Gastrocnemius medialis (tissue), 4 donors: ENCODE results near the gene TMUB2. TPM values are rescaled to one million over a fixed set of nuclear protein-coding genes. Genes with fewer than 3 reads are reported as not detected.

Experiments
- ATAC-seq, 2 donors: fragments of 150-250 bp; one replicate each; pipeline ENCODE4 v1.9.1; 2016
- DNase-seq, 2 donors: peaks; one replicate each; pipeline ENCODE4 v3.0.0-alpha.2; 2019
- H3K27ac ChIP-seq, 4 donors: fragments of 200-600 bp; sonication (generic); 1 replicate in 1 of 4; 2 replicates in 3 of 4; pipeline ENCODE4 v1.5.1; 2016 to 2018; ENCODE audit warnings: mild to moderate bottlenecking in 2 of 4, moderate library complexity in 1 of 4
- H3K27me3 ChIP-seq, 3 donors: fragments of 200-600 bp; sonication (generic) in 2 of 3; 1 replicate in 1 of 3; 2 replicates in 2 of 3; pipeline versions ENCODE4 v1.5.1 to v1.6.0; 2016 to 2019; ENCODE audit warnings: mild to moderate bottlenecking in 1 of 3, moderate library complexity in 1 of 3
- H3K36me3 ChIP-seq, 2 donors: fragments of 200-600 bp; sonication (generic) in 1 of 2; one replicate each; pipeline ENCODE4 v1.5.1; 2017 to 2018
- H3K4me1 ChIP-seq, 2 donors: fragments of 200-600 bp; sonication (generic) in 1 of 2; one replicate each; pipeline ENCODE4 v1.5.1; 2016 to 2017; ENCODE audit warnings: mild to moderate bottlenecking in 2 of 2
- H3K4me3 ChIP-seq, 4 donors: fragments of 200-600 bp; sonication (generic) in 3 of 4; 1 replicate in 1 of 4; 2 replicates in 3 of 4; pipeline ENCODE4 v1.5.1; 2016 to 2019; ENCODE audit warnings: mild to moderate bottlenecking in 2 of 4
- H3K9me3 ChIP-seq, 3 donors: fragments of 200-600 bp; sonication (generic) in 2 of 3; 1 replicate in 1 of 3; 2 replicates in 2 of 3; pipeline ENCODE4 v1.5.1; 2016 to 2019
- POLR2A ChIP-seq, 2 donors: fragments of 450-650 bp; IDR thresholded peaks; one replicate each; pipeline ENCODE4 v1.6.1; 2017; ENCODE audit warnings: antibody characterized with exemption in 2 of 2, mild to moderate bottlenecking in 2 of 2, moderate library complexity in 2 of 2
- in situ Hi-C, 4 donors: fragments of 200-750 bp; cut with MboI; loops; one replicate each; pipeline versions ENCODE4 v1.15.0 to v1.8.0; 2017; ENCODE audit warnings: low sequenced_read_pairs in 4 of 4
- intact Hi-C: fragments of 100-400 bp; cut with DNase I; formaldehyde crosslinking; loops from one replicate; pipeline ENCODE4 v1.15.1; 2023; ENCODE audit warnings: low total_unique reads
- total RNA-seq, 4 donors: library from RNA; depleted of rRNA; stranded (reverse); fragments of >200 nt; gene quantifications; one replicate each; pipeline versions ENCODE4 v1.1.0 to v1.2.3, GENCODE V29; 2016
- TF ChIP-seq, protein P1 (sequence below), 5 experiments: fragments of 450-650 bp in 3 of 5; fragments of 200-600 bp in 2 of 5; sonication (generic) in 2 of 5; IDR thresholded peaks in 4 of 5; conservative IDR thresholded peaks in 1 of 5; 1 replicate in 4 of 5; 2 replicates in 1 of 5; pipeline ENCODE4 v1.5.1; 2016 to 2019; ENCODE audit warnings: antibody characterized with exemption in 5 of 5, mild to moderate bottlenecking in 3 of 5, moderate library complexity in 3 of 5

Gene TMUB2
- total RNA-seq, 4 donors from 2014 or later: 25.6 to 34.7 (median 27.4) TPM

DNA sequence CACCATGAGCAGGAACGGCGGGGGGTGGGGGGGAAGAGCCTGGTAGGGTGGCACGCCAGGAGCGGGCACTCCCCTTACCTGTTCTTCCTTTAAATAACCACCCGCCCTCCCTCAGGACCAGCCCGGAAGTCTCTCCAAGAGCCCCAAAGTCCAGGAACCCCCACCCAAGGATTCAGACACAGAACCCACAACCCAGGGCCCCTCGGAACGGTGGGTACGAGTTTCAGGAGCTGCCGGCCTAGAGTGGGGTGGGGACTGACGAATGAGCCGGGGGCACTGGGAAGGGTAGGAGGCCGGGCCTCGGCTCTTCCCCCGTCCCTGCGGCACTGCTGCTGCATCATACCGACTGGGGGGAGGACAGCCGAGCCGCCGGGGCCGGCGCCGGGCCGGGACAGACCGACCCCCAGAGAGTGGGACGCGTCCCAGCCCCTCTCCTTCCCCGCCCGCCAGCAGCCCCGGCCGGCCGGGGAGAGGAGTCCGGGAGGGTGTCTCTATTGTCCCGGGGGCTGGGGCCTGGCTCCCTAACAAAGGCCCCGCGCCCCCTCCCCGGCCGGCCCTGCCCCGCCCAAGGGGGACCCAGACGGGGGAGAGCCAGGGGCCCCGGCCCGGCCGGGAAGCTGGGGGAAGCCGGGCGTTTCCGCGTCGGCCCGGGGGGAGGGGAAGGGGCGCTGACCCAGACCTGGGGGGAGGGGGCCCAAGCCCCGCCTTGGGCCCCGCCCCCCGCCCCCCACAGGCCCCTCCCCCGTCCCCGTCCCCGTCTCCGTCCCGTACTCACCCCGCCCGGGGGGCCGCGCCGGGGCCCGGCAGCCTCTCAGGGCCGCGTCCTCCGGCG lies 12.2 kb downstream of the TMUB2 start:
- peak in 1 of 2 donors; percentile 19 for TF ChIP-seq POLR2A (IDR thresholded peaks at IDR 0.05)
- TF ChIP-seq, protein P1, sequence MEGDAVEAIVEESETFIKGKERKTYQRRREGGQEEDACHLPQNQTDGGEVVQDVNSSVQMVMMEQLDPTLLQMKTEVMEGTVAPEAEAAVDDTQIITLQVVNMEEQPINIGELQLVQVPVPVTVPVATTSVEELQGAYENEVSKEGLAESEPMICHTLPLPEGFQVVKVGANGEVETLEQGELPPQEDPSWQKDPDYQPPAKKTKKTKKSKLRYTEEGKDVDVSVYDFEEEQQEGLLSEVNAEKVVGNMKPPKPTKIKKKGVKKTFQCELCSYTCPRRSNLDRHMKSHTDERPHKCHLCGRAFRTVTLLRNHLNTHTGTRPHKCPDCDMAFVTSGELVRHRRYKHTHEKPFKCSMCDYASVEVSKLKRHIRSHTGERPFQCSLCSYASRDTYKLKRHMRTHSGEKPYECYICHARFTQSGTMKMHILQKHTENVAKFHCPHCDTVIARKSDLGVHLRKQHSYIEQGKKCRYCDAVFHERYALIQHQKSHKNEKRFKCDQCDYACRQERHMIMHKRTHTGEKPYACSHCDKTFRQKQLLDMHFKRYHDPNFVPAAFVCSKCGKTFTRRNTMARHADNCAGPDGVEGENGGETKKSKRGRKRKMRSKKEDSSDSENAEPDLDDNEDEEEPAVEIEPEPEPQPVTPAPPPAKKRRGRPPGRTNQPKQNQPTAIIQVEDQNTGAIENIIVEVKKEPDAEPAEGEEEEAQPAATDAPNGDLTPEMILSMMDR (IDR thresholded peaks at IDR 0.05 in 4 of 5, conservative IDR thresholded peaks at IDR 0.05 in 1 of 5): no peak
- ATAC-seq (peak; percentile 46 to 53), DNase-seq (peak; percentile 38 to 46)
- Histone ChIP-seq H3K4me1 (peaks cover 9 to 15% of the 10 kb centered on the region in 2 donors), H3K9me3 (no peaks in the 10 kb centered on the region), H3K27ac (peak overlapping the region; percentile 94 to 98 (median 95)), H3K36me3 (peaks cover 0 to 33% of the 10 kb centered on the region in 2 donors), H3K4me3 (peak overlapping the region; percentile 82 to 96 (median 86)), H3K27me3 (no peaks in the 10 kb centered on the region)
- in situ Hi-C loops (no loop called here), intact Hi-C loops (no loop called here)

DNA sequence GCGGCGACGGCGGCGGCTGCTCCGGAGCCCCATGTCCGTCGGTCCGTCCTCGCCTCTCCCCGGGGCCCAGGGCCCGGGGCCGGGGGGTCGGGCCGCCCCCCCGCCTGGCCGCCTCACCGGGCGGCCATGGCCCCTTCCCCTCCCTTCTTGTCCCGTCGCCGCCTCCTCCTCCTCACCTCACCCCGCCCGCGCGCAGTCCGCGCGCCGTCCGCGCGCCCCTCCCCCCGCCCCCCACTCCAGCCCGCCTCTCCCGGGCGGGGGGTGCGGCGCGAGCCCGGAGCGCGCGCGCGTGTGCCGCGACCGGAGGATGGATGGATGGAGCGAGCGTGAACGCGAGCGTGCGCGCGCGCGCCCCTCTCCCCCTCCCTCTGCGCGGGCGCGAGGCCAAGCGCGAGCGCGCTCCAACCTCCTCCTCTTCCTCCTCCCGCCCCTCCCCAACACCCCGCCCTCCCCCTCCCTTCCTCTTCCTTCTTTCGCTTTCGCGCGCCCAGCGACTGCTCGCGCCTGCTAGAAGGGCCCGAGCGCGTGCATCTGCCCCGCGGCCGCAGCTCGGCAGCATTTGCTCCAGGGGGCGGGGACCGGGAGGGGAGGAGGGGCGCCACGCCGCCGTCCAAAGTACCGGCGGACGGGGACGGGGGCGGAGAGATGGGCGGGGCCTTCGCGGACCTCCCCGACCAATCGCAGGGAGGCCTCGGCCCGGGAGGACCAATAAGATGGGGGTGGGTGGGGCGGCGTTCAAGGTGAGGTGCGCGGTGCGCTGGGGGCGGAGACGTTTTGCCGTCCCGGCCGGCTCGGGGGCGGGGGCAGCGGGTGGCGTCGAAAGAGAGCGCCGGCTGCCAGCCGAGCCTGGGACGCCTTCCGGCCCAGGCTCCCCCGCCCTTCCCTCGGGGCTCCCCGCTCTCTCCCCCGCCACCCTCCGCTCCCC lies 13.0 kb downstream of the TMUB2 start, which contains the start of gene ATXN7L3:
TSS of gene ATXN7L3 (minus strand) at position 332 of the 925 bp plus-strand sequence. CDS start 1,814 bp downstream, outside the sequence.
- in situ Hi-C loops: loop anchor here (5.0 to 25.0 kb wide), 4 partner anchors 127 to 312 kb away; partner anchors contain the start of gene GPATCH8 (in 3 of the 4)
- Histone ChIP-seq H3K27ac (peak within 1 kb of the TSS; percentile 94 to 98 (median 95)), H3K4me3 (peak within 1 kb of the TSS; percentile 82 to 96 (median 86)), H3K9me3 (no peaks in the 10 kb centered on the region), H3K4me1 (peaks cover 9 to 15% of the 10 kb centered on the region in 2 donors), H3K36me3 (peaks cover 0 to 24% of the 10 kb centered on the region in 2 donors), H3K27me3 (no peaks in the 10 kb centered on the region)
- TF ChIP-seq, protein P1 (IDR thresholded peaks at IDR 0.05 in 4 of 5, conservative IDR thresholded peaks at IDR 0.05 in 1 of 5): no peak
- peak; percentile 59 to 65 for TF ChIP-seq POLR2A (IDR thresholded peaks at IDR 0.05)
- ATAC-seq (peak; percentile 80 to 82), DNase-seq (peak; percentile 99)
- intact Hi-C loops: loop anchor here (1.0 kb wide), 2 partner anchors 14 to 18 kb away; partner anchors contain the start of gene TMUB2

DNA sequence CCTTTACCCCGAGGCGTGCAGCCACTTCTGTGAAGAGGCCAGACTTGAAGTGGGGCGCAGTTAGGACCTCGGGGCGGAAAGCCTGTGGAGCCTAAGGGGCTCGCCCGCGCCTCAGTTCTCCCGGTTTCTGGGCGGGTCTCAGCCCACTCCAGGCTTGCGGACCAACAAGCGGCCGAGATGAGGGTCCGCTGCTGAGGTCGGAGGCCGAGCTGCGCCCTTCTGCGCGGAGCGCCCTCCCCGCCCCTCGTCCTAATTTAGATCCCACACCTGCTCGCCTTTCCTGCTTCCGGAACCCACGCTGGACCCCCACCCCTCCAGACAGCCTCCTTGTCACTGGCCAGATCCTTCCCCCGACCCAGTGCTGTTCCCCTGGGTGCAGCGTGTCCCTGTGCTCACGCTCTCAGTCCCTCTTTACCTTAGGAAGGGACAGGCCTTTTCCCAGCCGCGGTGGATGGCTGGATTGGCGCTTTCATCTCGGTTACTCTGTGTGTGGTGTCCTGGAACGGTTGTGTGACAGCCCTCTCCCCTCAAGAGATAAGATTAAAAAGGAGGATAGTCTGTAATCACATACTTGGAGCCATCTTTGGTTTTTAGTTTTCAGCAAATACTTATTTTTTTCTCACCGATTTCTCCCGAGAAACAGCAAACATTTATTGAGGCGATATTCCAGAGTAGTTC lies 13.8 kb downstream of the TMUB2 start:
- Histone ChIP-seq H3K4me1 (peaks cover 9 to 15% of the 10 kb centered on the region in 2 donors), H3K27me3 (no peaks in the 10 kb centered on the region), H3K27ac (peak overlapping the region; percentile 94 to 98 (median 95)), H3K36me3 (peaks cover 0 to 16% of the 10 kb centered on the region in 2 donors), H3K4me3 (peak overlapping the region; percentile 71 to 88 (median 84)), H3K9me3 (no peaks in the 10 kb centered on the region)
- TF ChIP-seq, protein P1 (IDR thresholded peaks at IDR 0.05 in 4 of 5, conservative IDR thresholded peaks at IDR 0.05 in 1 of 5): no peak
- no peak for TF ChIP-seq POLR2A (IDR thresholded peaks at IDR 0.05)
- no peak for DNase-seq
- ATAC-seq: peak in 1 of 2 donors; percentile 9
- in situ Hi-C loops: loop anchor here (5.0 to 25.0 kb wide), 4 partner anchors 127 to 312 kb away; partner anchors contain the start of gene GPATCH8 (in 3 of the 4)
- intact Hi-C loops: loop anchor here (1.0 kb wide), 2 partner anchors 14 to 18 kb away; partner anchors contain the start of gene TMUB2

DNA sequence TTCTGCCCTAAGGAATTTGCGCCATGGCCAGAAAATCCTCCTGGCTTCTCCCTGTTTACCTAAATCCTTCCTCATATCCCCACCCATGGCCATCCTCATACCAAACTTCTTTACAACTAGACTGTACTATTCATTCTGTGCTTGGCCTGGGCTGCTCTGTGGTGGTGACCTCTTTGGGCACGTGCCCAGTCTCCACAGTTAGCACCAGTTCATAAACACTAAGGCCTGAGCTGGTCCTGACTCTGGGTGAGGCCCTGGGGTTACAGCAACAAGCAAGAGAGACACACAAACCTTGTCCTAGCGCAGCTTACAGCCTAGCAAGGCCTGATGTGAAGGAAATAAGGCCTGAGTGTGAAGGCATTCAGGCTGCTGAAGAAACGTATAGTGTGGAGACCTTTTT lies 16.0 kb downstream of the TMUB2 start:
- Histone ChIP-seq H3K4me3 (no peak overlapping the region), H3K27me3 (no peaks in the 10 kb centered on the region), H3K9me3 (no peaks in the 10 kb centered on the region), H3K36me3 (peaks cover 0 to 13% of the 10 kb centered on the region in 2 donors), H3K4me1 (peaks cover 9 to 15% of the 10 kb centered on the region in 2 donors), H3K27ac (peak overlapping the region in 2 of 4 donors; percentile 12 to 24)
- in situ Hi-C loops (loop anchor here (5.0 to 25.0 kb wide), 4 partner anchors 125 to 310 kb away; partner anchors contain the start of gene GPATCH8 (in 3 of the 4)), intact Hi-C loops (no loop called here)
- DNase-seq (no peak), ATAC-seq (no peak)
- TF ChIP-seq POLR2A (IDR thresholded peaks at IDR 0.05): no peak
- TF ChIP-seq, protein P1 (IDR thresholded peaks at IDR 0.05 in 4 of 5, conservative IDR thresholded peaks at IDR 0.05 in 1 of 5): no peak
